Measurements from ENCODE around the gene TTC21A. TPM values are rescaled to one million over a fixed set of nuclear protein-coding genes. Genes with fewer than 3 reads are reported as not detected.

TTC21A gene
- total RNA-seq, 1 experiment from 2014 or later: 1.7 TPM

DNA sequence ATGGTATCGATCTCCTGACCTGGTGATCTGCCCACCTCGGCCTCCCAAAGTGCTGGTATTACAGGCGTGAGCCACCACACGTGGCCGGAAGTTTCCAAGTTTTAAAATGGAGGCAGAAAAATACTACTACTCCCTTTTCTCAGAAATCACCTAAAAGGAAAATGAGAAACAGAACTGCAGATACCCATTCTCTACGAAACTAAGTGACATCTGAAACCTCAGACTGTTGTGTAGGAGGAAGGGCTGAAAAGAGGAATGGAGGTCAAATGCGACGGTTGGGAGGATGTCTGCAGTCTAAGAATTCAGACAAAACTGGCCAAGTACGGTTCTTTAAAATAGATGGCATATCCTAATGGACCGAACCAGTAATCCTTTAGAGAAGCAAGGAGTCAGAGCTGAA is 31.6 kb upstream of the TTC21A start:
- H3K27ac ChIP-seq (ENCODE audit: insufficient read length, low read depth, low read length): no peak overlapping the region
- no peak overlapping the region for H4K8ac ChIP-seq (replicated peaks; ENCODE audit: insufficient read length, low read depth, low read length)
- H2AFZ ChIP-seq (ENCODE audit: low read length): no peak overlapping the region
- no peak overlapping the region for H2BK120ac ChIP-seq (ENCODE audit: low read depth, low read length, poor library complexity, severe bottlenecking)
- H3K36me3 Mint-ChIP-seq (ENCODE audit: insufficient read depth in 1 of 3, low read depth in 3 of 3): peaks cover 23 to 64% (median 50%) of the 10 kb centered on the region in 3 experiments; a peak in 6 of 7 replicates
- H2BK15ac ChIP-seq (ENCODE audit: low read depth, low read length): no peak overlapping the region
- H3K4me1 ChIP-seq (ENCODE audit: insufficient read depth, low read length): no peaks in the 10 kb centered on the region
- no peak overlapping the region for H3K14ac ChIP-seq (ENCODE audit: insufficient read depth, low read length)
- no peak overlapping the region for H3K56ac ChIP-seq (ENCODE audit: insufficient read length, low read depth, low read length)
- no peak overlapping the region for H2AK5ac ChIP-seq (ENCODE audit: insufficient read length, low read length)
- no peaks in the 10 kb centered on the region for H3K79me2 ChIP-seq (ENCODE audit: insufficient read depth, low read length)
- H3K9ac ChIP-seq (ENCODE audit: extremely low read depth, insufficient read length, low read length): no peak overlapping the region
- H4K91ac ChIP-seq (ENCODE audit: insufficient read length, low read depth, low read length): no peak overlapping the region
- H3K4ac ChIP-seq (ENCODE audit: low read depth, low read length): no peak overlapping the region
- no peaks in the 10 kb centered on the region for H3K27me3 ChIP-seq (ENCODE audit: insufficient read depth, low read length)
- no peak overlapping the region for H3K18ac ChIP-seq (ENCODE audit: insufficient read length, low read depth, low read length)
- H3K9me3 ChIP-seq (ENCODE audit: control insufficient read depth, low read depth, low read length): no peaks in the 10 kb centered on the region
- H4K20me1 ChIP-seq (ENCODE audit: control insufficient read depth, insufficient read depth, insufficient read length): no peaks in the 10 kb centered on the region
- H2BK5ac ChIP-seq (ENCODE audit: insufficient read length, low read length): no peak overlapping the region
- no peak overlapping the region for H2BK20ac ChIP-seq (ENCODE audit: low read depth, low read length, poor library complexity, severe bottlenecking)
- no peak overlapping the region for H2BK12ac ChIP-seq (ENCODE audit: insufficient read length, low read depth, low read length)
- H3K27ac Mint-ChIP-seq: no peak overlapping the region
- H3K4me2 ChIP-seq (ENCODE audit: insufficient read depth, insufficient read length, low read length): no peak overlapping the region
- no peak overlapping the region for H3K4me3 Mint-ChIP-seq
- TF ChIP-seq, protein P1, sequence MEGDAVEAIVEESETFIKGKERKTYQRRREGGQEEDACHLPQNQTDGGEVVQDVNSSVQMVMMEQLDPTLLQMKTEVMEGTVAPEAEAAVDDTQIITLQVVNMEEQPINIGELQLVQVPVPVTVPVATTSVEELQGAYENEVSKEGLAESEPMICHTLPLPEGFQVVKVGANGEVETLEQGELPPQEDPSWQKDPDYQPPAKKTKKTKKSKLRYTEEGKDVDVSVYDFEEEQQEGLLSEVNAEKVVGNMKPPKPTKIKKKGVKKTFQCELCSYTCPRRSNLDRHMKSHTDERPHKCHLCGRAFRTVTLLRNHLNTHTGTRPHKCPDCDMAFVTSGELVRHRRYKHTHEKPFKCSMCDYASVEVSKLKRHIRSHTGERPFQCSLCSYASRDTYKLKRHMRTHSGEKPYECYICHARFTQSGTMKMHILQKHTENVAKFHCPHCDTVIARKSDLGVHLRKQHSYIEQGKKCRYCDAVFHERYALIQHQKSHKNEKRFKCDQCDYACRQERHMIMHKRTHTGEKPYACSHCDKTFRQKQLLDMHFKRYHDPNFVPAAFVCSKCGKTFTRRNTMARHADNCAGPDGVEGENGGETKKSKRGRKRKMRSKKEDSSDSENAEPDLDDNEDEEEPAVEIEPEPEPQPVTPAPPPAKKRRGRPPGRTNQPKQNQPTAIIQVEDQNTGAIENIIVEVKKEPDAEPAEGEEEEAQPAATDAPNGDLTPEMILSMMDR (conservative IDR thresholded peaks at IDR 0.05): no peak
- no peaks in the 10 kb centered on the region for H3K4me1 Mint-ChIP-seq
- H3K27me3 Mint-ChIP-seq (ENCODE audit: low read depth): no peaks in the 10 kb centered on the region
- no peak overlapping the region for H3K23ac ChIP-seq (ENCODE audit: insufficient read length, low read depth, low read length)
- WGBS (ENCODE audit: extremely low coverage, insufficient read length, low lambda C conversion rate): no CpG with 5 or more reads among the region's 10 CpGs
- no peak for DNase-seq
- H3K9me3 Mint-ChIP-seq: no peaks in the 10 kb centered on the region
- no peaks in the 10 kb centered on the region for H3K79me1 ChIP-seq (ENCODE audit: insufficient read depth, low read depth, low read length, poor library complexity, severe bottlenecking)
- no peak overlapping the region for H3T11ph ChIP-seq (ENCODE audit: low read length)
- no peaks in the 10 kb centered on the region for H3K23me2 ChIP-seq (ENCODE audit: insufficient read length, low read depth, low read length, poor library complexity, severe bottlenecking)
- H4K5ac ChIP-seq (ENCODE audit: insufficient read length, low read depth, low read length): no peak overlapping the region
